Measurements from ENCODE around the gene LUZP4.
"Not testable (repeated sequence)": the region's sequence is repeated elsewhere in the genome, so short reads cannot be mapped to it uniquely, and the experiment has no call there.

Gene LUZP4, protein sequence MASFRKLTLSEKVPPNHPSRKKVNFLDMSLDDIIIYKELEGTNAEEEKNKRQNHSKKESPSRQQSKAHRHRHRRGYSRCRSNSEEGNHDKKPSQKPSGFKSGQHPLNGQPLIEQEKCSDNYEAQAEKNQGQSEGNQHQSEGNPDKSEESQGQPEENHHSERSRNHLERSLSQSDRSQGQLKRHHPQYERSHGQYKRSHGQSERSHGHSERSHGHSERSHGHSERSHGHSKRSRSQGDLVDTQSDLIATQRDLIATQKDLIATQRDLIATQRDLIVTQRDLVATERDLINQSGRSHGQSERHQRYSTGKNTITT

GRCh38 chrX:115289465-115289864, at the start of gene LUZP4:
TSS of gene LUZP4 (plus strand) at chrX:115289715. CDS start at chrX:115289760, 45 bp downstream.
- DNase-seq = no peak

- no peak for DNase-seq
These were observed 37.9 kb upstream of the LUZP4 start for GRCh38 chrX:115251458-115252233.

DNA sequence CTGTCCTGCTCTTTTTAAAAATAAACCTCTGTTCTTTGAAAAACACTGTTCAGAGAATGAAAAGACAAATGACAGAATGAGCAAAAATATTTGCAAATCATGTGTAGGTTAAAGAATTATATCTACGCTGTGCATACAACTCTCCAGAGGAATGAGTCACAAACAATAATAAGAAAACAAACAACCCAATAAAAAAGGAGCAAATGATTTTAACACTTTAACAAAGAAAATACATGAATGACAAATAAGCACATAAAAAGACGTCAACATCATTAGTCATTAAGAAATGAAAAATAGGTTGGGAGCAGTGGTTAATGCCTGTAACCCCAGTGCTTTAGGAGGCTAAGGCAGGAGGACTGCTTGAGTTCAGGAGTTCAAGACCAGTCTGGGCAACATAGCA, 34.5 kb upstream of the LUZP4 start:
- DNase-seq = no peak

GRCh38 chrX:115257711-115258110, 31.8 kb upstream of the LUZP4 start:
- DNase-seq = no peak

GRCh38 chrX:115259238-115259875, 30.2 kb upstream of the LUZP4 start:
- DNase-seq = no peak

DNA sequence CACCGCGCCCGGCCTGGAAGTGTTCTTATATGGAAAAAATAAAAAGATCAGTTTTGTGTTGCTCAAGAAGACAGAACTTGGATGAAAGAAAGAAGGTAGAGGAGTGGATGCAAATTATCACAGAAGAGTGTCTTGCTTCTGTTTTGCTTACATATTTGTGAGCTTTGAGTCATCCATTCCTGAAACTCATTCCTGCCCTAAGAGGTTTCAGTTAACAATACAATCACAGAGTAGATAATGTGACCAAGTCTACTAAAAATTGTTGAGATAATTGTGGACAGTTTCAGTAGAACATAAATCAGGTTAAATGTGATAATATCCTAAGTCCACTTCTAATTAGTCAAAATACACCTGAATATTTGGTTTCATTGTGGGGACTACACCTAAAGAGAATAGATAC, 29.2 kb upstream of the LUZP4 start:
- no peak for DNase-seq

- no peak for DNase-seq
These were observed 28.4 kb upstream of the LUZP4 start for GRCh38 chrX:115261148-115261547.

DNA sequence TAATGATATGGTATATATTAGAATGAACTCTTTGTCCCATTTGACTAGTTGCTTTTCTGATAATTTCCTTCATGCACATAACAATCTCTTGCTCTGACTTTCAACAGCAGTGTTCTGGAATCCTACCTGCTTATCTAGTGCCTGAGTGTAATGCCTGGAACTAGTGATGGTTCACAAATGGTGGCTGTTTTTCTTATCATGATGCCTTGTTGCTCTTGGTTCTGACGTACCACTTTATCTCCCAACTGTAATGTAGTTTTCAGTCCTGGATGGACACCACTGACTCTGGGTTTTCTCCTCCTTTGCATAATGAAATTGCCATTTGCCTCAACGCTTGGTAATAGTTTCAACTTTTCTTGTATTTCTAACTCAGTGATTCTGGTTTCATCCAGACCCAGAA, 25.5 kb upstream of the LUZP4 start:
- DNase-seq = no peak

DNA sequence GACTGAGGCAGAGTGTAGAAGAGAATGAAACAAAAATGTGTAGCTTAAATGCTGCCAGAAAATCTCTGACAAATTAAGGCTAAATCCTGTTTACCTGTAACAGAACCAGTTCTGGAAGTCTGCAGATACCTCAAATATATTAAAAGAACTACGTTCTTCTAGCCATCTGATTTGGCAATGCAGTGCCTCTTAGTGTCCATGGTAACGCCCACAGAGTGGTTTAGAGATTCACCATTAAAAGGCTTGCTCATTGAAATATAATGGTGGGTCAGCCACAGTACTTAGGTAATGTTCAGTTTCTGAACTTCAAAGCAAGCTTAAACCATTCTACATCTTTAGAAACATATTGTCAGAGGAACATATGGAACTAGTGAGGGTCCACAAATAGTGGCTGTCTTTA, 23.2 kb upstream of the LUZP4 start:
- no peak for DNase-seq

GRCh38 chrX:115268421-115268820, 21.1 kb upstream of the LUZP4 start:
- no peak for DNase-seq

DNA sequence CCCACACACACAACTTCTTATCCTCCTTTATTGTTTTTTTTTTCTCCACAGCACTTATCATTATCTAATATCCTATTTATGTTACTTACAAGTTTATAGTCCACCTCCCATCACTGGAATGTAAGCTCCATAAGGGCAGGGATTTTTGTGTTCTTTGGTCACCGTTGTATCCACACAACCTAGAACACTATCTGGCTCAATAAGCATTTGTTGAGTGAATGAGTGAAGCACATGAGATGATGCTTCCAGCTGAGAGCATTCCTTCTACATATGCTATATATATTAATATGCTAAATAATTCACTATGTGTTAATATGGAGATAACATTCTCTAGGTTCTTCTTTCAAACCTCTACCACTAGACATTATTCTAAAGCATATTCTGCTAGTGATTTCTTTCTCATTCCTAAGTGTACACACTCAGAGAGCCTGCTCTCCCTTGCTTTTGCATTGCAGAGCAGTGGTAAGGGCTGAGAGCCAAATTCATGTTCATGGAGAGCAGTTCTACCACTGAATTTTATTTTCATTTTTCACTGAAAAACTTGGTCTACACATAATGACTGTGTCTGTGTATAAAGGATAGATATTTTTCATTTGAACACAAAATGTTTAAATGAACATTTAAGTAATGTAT, 20.3 kb upstream of the LUZP4 start:
- no peak for DNase-seq

- DNase-seq = no peak
These were observed 4.6 kb upstream of the LUZP4 start for GRCh38 chrX:115284877-115285276.

- no peak for DNase-seq
These were observed 7.7 kb downstream of the LUZP4 start for GRCh38 chrX:115297189-115297588.

GRCh38 chrX:115311139-115311538, 21.6 kb downstream of the LUZP4 start:
- DNase-seq = no peak

DNA sequence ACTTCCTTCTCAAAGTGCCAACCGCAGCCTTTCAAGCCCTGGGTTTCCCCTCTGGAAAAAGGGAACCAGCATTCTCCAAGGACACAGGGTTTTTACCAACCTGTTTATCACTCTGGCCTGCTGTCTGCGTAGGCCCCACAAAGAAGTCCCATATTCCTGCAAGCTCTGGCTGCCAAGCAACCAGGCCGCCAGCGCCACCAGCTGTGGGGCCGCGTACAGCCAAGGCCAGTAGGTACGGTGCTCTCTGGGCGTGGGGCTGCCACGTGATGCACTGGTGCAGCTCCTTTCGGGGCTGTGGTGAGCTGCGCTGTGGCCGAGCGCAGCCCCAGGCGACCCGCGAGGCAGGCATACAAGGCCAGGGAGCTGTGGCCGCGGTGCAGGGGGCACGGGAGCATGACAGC, 22.1 kb downstream of the LUZP4 start:
- no peak for DNase-seq

GRCh38 chrX:115318139-115318538, 28.6 kb downstream of the LUZP4 start:
- no peak for DNase-seq

DNA sequence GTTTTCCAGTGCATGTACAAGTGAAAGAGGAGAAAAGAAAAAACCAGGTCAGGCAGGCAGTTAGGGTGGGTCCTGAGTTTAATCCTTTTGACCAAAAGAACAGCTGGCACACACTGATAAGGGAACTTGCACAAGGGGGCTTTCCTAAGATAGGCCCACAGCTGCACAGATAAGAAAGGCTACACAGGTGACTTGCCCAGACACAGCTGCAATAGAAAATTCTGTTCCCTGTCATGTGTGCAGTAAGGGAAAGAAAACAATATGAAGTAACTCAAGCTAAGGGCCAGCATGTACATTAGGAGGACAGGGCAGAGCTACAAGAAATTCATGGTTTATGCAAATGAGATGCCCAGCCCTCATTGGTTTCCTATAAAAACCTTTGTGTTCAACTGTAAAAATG, 32.9 kb downstream of the LUZP4 start:
- DNase-seq = no peak

GRCh38 chrX:115324194-115324593, 34.7 kb downstream of the LUZP4 start:
- DNase-seq = no peak

GRCh38 chrX:115329282-115329681, 39.8 kb downstream of the LUZP4 start:
- DNase-seq = not testable (repeated sequence)

- no peak for DNase-seq
These were observed 41.1 kb downstream of the LUZP4 start for GRCh38 chrX:115330498-115331168.

GRCh38 chrX:115332832-115333231, 43.3 kb downstream of the LUZP4 start:
- no peak for DNase-seq

- DNase-seq = no peak
These were observed 43.9 kb downstream of the LUZP4 start for GRCh38 chrX:115333446-115333845.

Measured in KG1 (cell line).